Measurements from ENCODE around the gene ARPIN.

DNA sequence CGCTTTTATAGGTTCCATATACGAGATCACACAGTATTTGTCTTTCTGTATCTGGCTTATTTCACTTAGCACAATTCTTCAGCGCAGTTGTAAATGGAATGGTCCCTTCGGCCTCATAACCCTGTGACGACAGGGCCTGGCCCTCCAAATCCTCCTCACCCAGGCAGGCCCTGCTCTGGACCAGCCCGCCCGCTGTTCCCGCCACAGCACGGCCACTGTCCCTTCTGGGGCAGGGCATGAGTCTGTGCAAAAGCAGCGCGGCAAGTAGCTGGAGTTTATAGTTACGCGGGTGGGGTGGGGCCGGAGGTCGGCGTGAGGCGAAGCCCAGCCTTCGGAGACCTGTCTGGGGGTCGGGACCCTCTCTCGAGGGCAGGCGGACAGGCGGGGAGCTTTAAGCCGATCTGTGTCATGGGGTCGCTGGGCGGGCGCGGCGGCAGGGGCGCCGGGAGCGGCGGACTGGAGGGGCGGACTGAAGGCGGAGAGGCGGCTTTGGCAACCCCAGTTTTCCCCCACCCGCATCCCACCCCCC, 543 bp downstream of the ARPIN start:
- TF ChIP-seq, protein P1, sequence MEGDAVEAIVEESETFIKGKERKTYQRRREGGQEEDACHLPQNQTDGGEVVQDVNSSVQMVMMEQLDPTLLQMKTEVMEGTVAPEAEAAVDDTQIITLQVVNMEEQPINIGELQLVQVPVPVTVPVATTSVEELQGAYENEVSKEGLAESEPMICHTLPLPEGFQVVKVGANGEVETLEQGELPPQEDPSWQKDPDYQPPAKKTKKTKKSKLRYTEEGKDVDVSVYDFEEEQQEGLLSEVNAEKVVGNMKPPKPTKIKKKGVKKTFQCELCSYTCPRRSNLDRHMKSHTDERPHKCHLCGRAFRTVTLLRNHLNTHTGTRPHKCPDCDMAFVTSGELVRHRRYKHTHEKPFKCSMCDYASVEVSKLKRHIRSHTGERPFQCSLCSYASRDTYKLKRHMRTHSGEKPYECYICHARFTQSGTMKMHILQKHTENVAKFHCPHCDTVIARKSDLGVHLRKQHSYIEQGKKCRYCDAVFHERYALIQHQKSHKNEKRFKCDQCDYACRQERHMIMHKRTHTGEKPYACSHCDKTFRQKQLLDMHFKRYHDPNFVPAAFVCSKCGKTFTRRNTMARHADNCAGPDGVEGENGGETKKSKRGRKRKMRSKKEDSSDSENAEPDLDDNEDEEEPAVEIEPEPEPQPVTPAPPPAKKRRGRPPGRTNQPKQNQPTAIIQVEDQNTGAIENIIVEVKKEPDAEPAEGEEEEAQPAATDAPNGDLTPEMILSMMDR (IDR thresholded peaks at IDR 0.05), result no peak
- no peak for TF ChIP-seq ZFX (IDR thresholded peaks at IDR 0.05; ENCODE audit: borderline replicate concordance)
